Psoas muscle (tissue), 8 donors: Measurements from ENCODE around the gene SMIM9. TPM values are rescaled to one million over a fixed set of nuclear protein-coding genes. Genes with fewer than 3 reads are reported as not detected.

Experiments
- ATAC-seq, 4 donors: fragments of 200-7000 bp; cut with Tn5 transposase; one replicate each; pipeline ENCODE4 v1.9.1; 2020; ENCODE audit warnings: moderate library complexity in 3 of 4, mild to moderate bottlenecking in 2 of 4
- DNase-seq, 2 donors: peaks; one replicate each; pipeline ENCODE4 v3.0.0-alpha.2; 2020
- H3K27ac ChIP-seq: fragments of 200-600 bp; one replicate; pipeline ENCODE4 v1.8.0; 2022
- H3K27me3 ChIP-seq, 3 donors: fragments of 200-600 bp in 1 of 3; one replicate each; pipeline versions ENCODE4 v1.6.1 to v1.8.0; 2013 to 2022; ENCODE audit warnings: low read length in 2 of 3, mild to moderate bottlenecking in 2 of 3, moderate library complexity in 1 of 3; ENCODE audit not compliant: insufficient read depth in 3 of 3
- H3K36me3 ChIP-seq, 2 donors: fragments of 200-600 bp in 1 of 2; one replicate each; pipeline versions ENCODE4 v1.6.1 to v1.8.0; 2013 to 2022; ENCODE audit warnings: low read depth in 1 of 2, mild to moderate bottlenecking in 1 of 2, moderate library complexity in 1 of 2; ENCODE audit not compliant: insufficient read depth in 1 of 2
- H3K4me1 ChIP-seq: fragments of 200-600 bp; one replicate; pipeline ENCODE4 v1.8.0; 2022
- H3K4me3 ChIP-seq: fragments of 200-600 bp; one replicate; pipeline ENCODE4 v1.8.0; 2022; ENCODE audit warnings: mild to moderate bottlenecking
- H3K9me3 ChIP-seq: fragments of 200-600 bp; one replicate; pipeline ENCODE4 v1.8.0; 2022
- WGBS, 3 donors: extraction: QIAGEN DNeasy Blood & Tissue Kit; methylation state at CpG; one replicate each; pipeline versions ENCODE4 v1.1.6 to v1.1.7; 2013; 5-methylcytosine and 5-hydroxymethylcytosine counted together
- intact Hi-C, 2 donors: fragments of 100-400 bp; cut with DNase I; formaldehyde crosslinking; loops; one replicate each; pipeline versions ENCODE4 v1.11.0 to v1.14.2; 2022
- polyA plus RNA-seq, 3 donors: library from polyadenylated mRNA; stranded (reverse); fragments of 200-250 nt; gene quantifications; one replicate each; pipeline ENCODE4 v1.2.3, GENCODE V29; 2013
- total RNA-seq, 4 donors: library from RNA; stranded (reverse); fragmentation: NEBNext Ultra II Directional in 2 of 4; extraction: Animal tissue kit (Norgen Biotek cat#: 25700) in 2 of 4; gene quantifications; one replicate each; pipeline versions ENCODE4 v1.2.1 to v1.2.4, GENCODE V29; 2021 to 2023
- TF ChIP-seq, protein P1 (sequence below): fragments of 200-600 bp; IDR thresholded peaks from one replicate; pipeline ENCODE4 v1.8.0; 2022; ENCODE audit warnings: antibody characterized with exemption
- donor health status: healthy with polysubstance abuse.
- donor health status: DM: no; HTN: no; CAD: no; lungs with moderate emphysema.
- donor health status: Bipolar disorder and iron deficiency.
- donor health status: healthy.
- donor health status: DM: yes; HTN: yes; CAD: no.
- donor health status: DM: no; HTN: no; CAD: no.
- donor health status: DM: no; HTN: no; CAD: no.
- donor health status: DM: yes; HTN: yes; CAD: no.

SMIM9 gene
- total and polyA plus RNA-seq, 7 donors, result not detected

GRCh38 chrX:154775419-154776349 is 58.8 kb downstream of the SMIM9 start:
- Histone ChIP-seq H3K4me1 (no peaks in the 10 kb centered on the region), H3K27me3 (no peaks in the 10 kb centered on the region), H3K9me3 (peaks cover 3% of the 10 kb centered on the region), H3K27ac (no peak overlapping the region), H3K4me3 (no peak overlapping the region), H3K36me3 (peaks cover 0 to 83% of the 10 kb centered on the region in 2 donors)
- TF ChIP-seq, protein P1, sequence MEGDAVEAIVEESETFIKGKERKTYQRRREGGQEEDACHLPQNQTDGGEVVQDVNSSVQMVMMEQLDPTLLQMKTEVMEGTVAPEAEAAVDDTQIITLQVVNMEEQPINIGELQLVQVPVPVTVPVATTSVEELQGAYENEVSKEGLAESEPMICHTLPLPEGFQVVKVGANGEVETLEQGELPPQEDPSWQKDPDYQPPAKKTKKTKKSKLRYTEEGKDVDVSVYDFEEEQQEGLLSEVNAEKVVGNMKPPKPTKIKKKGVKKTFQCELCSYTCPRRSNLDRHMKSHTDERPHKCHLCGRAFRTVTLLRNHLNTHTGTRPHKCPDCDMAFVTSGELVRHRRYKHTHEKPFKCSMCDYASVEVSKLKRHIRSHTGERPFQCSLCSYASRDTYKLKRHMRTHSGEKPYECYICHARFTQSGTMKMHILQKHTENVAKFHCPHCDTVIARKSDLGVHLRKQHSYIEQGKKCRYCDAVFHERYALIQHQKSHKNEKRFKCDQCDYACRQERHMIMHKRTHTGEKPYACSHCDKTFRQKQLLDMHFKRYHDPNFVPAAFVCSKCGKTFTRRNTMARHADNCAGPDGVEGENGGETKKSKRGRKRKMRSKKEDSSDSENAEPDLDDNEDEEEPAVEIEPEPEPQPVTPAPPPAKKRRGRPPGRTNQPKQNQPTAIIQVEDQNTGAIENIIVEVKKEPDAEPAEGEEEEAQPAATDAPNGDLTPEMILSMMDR, result no peak
- ATAC-seq (no peak), DNase-seq (no peak)
- 76 to 92% (median 85%) methylated on average over 15 of the region's 15 CpGs for WGBS, 3 donors
- intact Hi-C loops, result no loop called here

GRCh38 chrX:154774622-154775021 is 59.8 kb downstream of the SMIM9 start:
- intact Hi-C loops, result no loop called here
- no peaks in the 10 kb centered on the region for H3K27me3 ChIP-seq
- WGBS, 3 donors, result 78 to 87% (median 85%) methylated on average over 5 of the region's 5 CpGs
- DNase-seq, result no peak
- peaks cover 3% of the 10 kb centered on the region for H3K9me3 ChIP-seq
- TF ChIP-seq, protein P1, result no peak
- no peak overlapping the region for H3K27ac ChIP-seq
- no peaks in the 10 kb centered on the region for H3K4me1 ChIP-seq
- H3K4me3 ChIP-seq, result no peak overlapping the region
- no peak for ATAC-seq
- H3K36me3 ChIP-seq, result peaks cover 0 to 90% of the 10 kb centered on the region in 2 donors

Other genes with a start within 250 kb of the SMIM9 start
- gene CTAG1A, start 249.5 kb downstream of the SMIM9 start, total RNA-seq, result not detected
- not detected for gene CTAG1A, start 249.5 kb downstream of the SMIM9 start, polyA plus RNA-seq
- not detected for gene CTAG1B, start 215.4 kb downstream of the SMIM9 start, total RNA-seq
- not detected for gene CTAG1B, start 215.4 kb downstream of the SMIM9 start, polyA plus RNA-seq
- under 1 TPM in 1 of 4 donors, not detected in 3; 0.39 TPM for gene CTAG2, start 181.1 kb downstream of the SMIM9 start, total RNA-seq
- 1 to 10 TPM in 1 of 3 donors, not detected in 2; 4.9 TPM for gene CTAG2, start 181.1 kb downstream of the SMIM9 start, polyA plus RNA-seq
- gene GAB3, start 83.6 kb downstream of the SMIM9 start, total RNA-seq, result 1 to 10 TPM; 1.0 to 3.4 (median 1.4) TPM
- 1 to 10 TPM in 1 of 3 donors, under 1 TPM in 2; 0.61 to 3.2 (median 0.65) TPM for gene GAB3, start 83.6 kb downstream of the SMIM9 start, polyA plus RNA-seq
- gene DKC1, start 71.8 kb downstream of the SMIM9 start, total RNA-seq, result 10 to 100 TPM; 21.2 to 45.5 (median 34.6) TPM
- gene DKC1, start 71.8 kb downstream of the SMIM9 start, polyA plus RNA-seq, result 10 to 100 TPM; 23.4 to 61.0 (median 38.2) TPM
- gene MPP1, start 29.2 kb downstream of the SMIM9 start, total RNA-seq, result 10 to 100 TPM; 15.1 to 21.3 (median 18.8) TPM
- gene MPP1, start 29.2 kb downstream of the SMIM9 start, polyA plus RNA-seq, result 10 to 100 TPM; 13.9 to 22.1 (median 15.1) TPM
- 10 to 100 TPM; 16.6 to 28.3 (median 24.8) TPM for gene F8A1, start 51.7 kb upstream of the SMIM9 start, total RNA-seq
- gene F8A1, start 51.7 kb upstream of the SMIM9 start, polyA plus RNA-seq, result 10 to 100 TPM; 14.1 to 16.2 (median 14.2) TPM
- 10 to 100 TPM; 13.5 to 31.7 (median 22.1) TPM for gene F8, start 188.1 kb upstream of the SMIM9 start, total RNA-seq
- 10 to 100 TPM; 14.1 to 17.6 (median 15.8) TPM for gene F8, start 188.1 kb upstream of the SMIM9 start, polyA plus RNA-seq
- 100 to 1,000 TPM; 258 to 318 (median 275) TPM for gene FUNDC2, start 192.2 kb upstream of the SMIM9 start, total RNA-seq
- 100 to 1,000 TPM; 386 to 441 (median 416) TPM for gene FUNDC2, start 192.2 kb upstream of the SMIM9 start, polyA plus RNA-seq
- gene CMC4, start 236.5 kb upstream of the SMIM9 start, total RNA-seq, result 10 to 100 TPM in 2 of 4 donors, 1 to 10 TPM in 2; 6.2 to 13.0 (median 10.8) TPM
- 10 to 100 TPM; 12.5 to 23.9 (median 19.2) TPM for gene CMC4, start 236.5 kb upstream of the SMIM9 start, polyA plus RNA-seq
- gene MTCP1, start 236.5 kb upstream of the SMIM9 start, total RNA-seq, result 10 to 100 TPM; 10.5 to 22.9 (median 18.0) TPM
- gene MTCP1, start 236.5 kb upstream of the SMIM9 start, polyA plus RNA-seq, result 1 to 10 TPM; 2.3 to 6.2 (median 6.0) TPM
- 10 to 100 TPM; 12.9 to 16.8 (median 15.2) TPM for gene BRCC3, start 236.8 kb upstream of the SMIM9 start, total RNA-seq
- 10 to 100 TPM in 1 of 3 donors, 1 to 10 TPM in 2; 7.3 to 18.2 (median 8.4) TPM for gene BRCC3, start 236.8 kb upstream of the SMIM9 start, polyA plus RNA-seq